ENCODE data around the gene RPL31.
A peak's percentile ranks its signal among the peaks of the same experiment; 100 is the strongest.
"Not testable (repeated sequence)": the region's sequence is repeated elsewhere in the genome, so short reads cannot be mapped to it uniquely, and the experiment has no call there.

Gene RPL31

DNA sequence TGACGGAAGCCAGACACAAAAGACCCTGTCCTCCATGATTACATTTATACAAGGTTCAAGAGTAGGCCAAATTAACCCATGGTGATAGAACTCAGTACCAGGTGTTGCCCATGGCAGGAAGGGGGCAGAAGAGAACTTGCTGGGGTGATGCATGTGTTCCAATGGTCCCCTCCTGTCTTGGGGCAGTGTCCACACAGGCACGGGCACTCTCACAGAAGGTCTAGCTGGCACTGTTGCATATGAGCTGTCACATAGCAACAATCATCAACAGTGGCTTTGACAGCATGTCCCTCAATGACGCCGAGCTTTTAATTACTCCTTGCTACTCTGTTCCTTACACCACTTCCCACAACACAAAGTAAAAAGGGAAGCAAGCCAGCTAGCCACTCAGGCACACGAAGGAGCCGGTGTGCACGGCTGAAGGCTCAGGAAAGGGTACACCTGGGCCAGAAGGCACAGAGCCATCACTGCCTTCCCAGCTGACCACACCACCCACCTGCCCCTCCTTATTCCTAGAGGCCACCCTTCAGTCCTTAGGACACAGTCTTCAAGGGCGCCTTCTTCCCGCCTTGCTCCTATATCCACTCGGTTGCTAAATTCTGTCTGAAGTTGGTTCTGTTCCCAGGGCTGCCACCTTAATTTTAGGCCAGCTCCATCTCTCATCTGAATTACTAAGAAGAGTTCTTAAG lies 28.9 kb downstream of the RPL31 start:
- no peak for DNase-seq

DNA sequence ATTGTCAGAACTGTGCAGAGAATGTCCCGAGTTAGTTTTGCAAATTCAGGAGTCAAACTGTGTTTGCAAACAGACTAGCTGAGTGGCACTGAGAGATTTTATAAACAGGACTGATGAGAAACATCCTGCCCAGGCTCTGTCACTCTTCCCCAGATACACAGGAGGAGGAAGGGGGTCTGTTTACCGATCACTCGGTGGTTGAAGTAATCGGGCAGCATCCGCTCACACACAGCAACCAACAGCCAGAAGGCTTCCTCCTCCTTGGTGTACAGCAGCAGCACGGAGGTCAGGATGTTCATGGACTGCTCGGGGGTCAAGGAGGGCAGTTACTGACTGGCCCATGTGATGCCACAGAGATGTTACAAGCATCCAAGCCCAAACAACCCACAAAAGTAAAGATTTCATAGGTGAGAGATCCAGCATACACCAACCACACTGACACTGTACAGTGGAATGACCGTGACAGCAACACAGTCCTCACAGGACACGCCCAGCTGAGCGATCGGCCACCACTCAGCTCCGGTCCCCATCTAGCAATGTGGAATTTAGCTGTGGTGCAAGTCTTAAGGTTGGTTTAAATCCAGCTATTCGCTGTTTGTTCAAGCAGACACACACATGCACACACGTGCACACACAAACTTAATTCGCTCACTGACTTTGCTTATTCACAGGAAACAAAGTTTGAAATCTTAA lies 30.1 kb downstream of the RPL31 start:
- DNase-seq = no peak

DNA sequence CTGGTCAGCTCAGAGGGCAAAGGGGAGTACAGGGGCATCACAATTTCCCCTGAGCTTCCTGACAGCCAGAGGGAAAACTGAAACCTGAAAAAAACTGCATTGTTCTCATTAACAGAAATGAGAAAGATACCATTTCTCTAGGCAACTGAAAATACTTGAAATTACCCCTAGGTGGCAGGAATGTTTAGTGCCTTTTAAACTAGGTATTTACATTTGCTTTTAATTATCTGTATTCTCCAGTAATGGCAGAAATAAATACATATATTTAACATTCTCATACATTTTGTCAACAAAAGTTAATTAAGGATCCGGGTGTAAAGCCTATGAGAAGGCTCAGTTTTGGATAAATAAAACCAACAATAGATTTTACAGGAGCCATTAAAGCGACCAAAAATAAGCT lies 34.5 kb downstream of the RPL31 start:
- DNase-seq = peak; percentile 16

DNA sequence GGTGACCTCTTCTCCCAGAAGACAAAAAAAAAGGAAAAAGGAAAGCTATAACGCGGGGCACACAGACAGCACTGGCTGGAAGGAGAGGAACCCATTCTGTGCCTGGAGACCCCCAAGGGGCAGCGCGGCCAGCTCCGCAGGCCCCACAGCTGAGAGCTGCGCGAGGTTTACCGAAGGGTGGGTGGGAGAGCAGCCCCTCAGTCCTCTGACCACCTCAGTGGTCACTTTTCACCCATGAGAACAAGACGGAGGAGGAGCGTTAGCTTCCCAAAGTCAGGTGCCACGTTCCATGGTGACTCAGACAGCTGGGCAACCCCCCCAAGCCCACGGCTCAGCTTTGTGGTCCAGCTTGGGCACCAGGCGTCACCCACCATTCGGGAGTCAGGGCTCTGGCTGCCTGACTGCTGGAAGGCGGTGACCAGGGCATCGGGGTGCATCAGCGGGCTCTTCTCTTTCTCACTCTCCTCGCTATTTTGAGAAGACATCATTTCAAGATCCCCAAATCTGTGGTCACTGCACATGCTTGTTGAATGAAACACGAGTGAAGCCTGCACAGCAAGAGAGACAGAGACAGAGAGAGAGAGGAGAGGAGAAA lies 35.2 kb downstream of the RPL31 start:
- DNase-seq = no peak

DNA sequence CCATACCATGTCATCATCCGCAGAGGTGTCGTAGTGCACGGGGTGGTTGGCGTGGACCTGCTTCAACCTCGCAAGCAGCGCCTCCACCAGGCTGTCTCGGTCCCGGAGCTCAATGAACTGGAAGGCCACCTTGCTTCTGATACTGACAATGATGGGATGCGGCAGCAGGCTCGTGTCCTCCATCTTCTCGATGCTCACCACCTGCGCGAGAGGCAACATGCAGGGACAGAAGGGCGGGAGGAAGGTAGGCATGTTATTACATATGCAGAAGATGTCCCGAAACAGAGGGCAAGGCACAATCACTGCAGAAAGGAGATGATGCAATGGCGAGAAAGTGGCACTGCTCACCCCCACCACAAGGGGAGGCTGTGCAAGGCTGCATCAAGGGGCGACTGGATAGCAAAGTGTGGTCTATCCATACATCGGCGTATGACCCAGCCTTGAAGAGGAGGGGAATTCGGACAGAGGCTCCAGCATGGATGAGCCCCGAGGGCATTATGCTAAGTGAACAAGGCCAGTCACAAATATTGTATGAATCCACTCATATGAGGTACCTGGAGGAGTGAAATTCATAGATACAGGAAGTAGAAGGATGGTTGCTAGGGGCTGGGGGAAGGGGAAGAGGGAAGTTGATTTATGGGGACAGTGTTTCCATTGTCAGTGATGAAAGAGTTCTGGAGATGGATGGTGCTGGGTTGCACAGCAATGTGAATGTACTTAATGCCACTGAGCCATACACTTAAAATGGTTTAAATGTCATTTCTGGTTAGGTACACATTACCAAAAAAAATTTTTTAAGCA lies 36.6 kb downstream of the RPL31 start:
- DNase-seq = peak; percentile 6

DNA sequence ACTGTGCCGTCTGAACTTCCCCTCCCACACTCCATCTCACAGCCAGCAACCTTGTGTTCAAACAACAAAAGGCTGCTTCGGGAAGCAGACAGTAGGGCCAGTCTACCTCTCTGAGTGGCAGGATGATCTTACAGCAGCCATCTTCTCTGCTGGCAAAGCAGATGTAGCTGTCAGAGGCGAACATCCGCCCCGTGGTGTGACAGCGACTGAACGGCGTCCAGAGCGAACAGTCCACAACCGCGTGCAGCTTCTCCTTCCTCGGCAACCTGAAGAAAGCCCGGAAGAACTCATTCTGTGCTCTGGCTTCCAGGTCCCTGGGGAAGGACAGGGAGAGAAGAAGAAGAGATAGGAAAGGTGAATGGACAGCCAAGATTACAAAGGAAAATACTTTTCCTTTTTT lies 38.0 kb downstream of the RPL31 start:
- DNase-seq = no peak

DNA sequence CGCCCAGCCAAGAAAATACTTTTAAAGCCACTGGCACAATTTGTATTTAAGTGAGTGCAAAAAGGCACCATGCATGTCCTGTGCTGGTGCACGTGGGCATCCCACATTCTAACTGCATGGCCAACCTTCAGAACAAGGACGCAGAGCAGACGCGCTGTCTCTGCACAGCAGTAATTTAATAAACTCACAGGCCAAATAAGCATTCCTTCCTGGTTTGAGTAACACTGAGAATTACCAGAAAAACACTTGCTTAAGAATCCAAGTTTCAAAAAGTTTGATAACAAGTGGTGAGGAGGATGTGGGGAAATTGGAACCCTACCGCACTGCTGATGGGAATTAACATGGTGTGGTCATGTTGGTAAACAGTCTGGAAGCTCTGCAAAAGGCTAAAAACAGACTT lies 38.7 kb downstream of the RPL31 start:
- no peak for DNase-seq

DNA sequence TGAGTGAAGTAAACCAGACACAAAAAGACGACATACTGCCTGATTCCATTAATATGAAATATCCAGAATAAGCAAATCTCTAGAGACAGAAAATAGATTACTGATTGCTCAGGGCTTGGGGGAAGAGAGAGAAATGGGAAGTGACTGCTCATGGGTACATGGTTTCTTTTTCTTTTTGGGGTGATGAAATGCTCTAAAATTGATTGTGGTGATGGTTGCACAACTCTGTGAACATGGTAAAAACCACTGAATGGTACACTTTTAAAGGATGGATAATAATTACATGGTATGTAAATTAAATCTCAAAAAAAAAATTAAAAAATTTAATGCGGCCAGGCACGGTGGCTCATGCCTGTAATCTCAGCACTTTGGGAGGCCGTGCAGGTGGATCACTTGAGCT lies 39.3 kb downstream of the RPL31 start:
- no peak for DNase-seq

DNA sequence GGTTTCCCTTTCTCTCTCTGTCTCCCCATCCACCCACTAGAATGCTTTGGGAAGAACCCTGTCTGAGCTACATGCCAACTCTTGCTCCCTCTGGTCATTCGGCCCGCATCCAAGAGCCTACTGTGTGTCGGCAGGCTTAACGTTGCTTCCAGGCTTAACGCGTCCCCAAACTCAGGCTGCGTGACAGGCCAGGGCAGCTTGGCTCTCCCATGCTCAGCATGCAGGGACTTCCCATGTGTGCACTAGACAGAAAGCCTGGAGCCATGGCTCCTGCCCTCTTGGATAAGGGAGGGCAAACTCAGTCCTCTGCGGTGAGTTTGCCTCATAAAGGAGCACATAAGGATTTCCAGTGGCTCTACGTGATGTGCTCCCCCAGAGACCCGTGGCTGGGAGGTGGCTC lies 43.2 kb downstream of the RPL31 start:
- DNase-seq = no peak

DNA sequence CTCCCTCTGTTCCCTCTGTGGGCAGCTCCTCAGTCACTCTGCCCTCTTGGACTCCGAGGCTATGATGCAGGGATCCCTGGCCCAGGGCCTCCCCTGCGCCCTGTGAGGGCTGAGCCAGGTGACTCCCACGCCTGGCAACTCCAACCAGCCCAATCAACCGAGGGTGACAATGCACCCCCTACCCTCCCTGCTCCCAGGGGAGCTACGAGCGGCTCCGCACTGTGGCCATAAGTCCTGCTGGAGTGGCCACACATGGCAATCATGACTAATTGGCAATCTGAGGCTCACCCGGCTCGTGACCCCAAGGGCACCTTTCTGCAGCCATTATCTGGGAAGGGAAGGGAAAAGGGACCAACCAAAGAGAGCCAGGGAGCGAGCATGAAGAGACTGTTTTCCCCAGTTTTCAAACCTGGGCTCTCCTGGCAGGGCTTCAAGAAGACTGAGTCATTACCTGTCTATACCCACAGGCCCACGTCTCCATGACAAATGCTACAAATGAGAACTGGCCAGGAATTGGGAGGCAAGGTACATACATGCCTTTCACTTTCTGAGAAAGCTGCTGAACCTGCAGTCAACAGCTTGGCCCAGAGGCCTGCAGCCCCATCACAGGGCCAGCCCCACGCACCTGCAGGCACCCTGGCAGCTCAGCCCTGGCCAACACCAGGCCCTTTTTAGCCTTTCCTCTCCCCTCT lies 45.1 kb downstream of the RPL31 start:
- no peak for DNase-seq

DNA sequence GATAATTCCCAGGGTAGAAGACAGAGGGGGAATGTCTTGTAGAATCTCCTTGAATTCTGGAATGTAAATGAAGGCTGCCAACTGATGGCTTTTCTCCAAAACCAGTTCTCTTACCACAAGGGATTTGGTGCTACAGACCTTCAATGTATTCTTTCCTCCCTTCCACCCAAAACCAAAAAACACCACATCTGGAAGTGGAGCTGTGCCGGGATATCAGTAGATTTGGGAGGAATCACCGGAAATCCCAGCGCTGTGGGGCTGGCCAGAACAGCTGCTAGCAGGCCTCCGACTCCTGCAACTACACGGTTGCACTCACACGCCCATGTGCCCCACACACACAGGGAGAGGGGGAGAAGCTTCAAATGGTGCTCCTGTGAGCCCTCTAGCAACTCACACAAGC lies 45.7 kb downstream of the RPL31 start:
- no peak for DNase-seq

DNA sequence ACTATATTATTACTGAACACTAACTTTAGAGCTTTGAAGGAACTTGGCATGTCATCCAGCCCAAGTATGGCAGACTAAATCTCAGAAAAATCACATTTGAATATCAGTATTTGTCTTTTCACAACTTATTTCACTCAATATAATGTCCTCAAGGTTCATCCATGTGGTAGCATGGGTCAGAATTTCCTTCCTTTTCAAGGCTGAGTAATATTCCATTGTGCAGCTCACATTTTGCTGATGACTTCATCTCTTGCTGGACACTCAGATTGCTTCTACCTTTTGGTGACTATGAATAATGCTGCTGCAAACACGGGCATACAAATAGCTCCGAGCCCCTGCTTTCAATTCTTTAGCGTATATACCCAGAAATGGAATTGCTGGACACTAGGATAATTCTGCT lies 46.7 kb downstream of the RPL31 start:
- DNase-seq = no peak

DNA sequence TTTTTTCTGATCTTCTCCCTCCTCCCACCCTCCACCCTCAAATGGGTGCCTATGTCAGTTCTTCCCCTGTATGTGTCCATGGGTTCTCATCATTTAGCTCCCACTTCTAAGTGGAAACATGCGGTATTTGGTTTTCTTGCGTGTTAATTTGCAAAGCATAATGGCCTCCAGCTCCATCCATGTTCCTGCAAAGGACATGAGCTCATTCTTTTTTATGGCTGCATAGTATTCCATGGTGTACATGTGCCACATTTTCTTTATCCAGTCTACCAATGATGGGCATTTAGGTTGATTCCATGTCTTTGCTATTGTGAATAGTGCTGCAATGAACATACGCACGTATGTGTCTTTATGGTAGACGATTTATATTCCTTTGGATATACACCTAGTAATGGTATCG lies 48.8 kb downstream of the RPL31 start:
- DNase-seq = not testable (repeated sequence)

DNA sequence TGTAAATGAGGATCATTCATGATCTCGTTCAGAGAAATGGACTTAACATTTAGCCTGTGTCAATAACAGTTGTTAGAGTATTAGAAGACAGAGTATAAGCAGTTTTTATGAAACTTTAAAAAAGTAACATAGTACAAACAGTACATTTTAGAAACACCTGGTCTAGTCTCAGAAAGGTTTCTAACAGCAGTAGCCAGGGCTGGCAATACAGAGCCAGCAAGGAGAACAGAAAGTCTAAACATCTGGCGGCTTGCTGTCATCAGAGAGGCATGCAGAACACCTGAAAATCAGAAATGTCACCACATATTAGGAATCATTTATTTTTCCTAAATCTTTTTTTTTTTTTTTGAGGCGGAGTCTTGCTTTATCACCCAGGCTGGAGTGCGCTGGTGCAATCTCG lies 50.1 kb downstream of the RPL31 start:
- no peak for DNase-seq

DNA sequence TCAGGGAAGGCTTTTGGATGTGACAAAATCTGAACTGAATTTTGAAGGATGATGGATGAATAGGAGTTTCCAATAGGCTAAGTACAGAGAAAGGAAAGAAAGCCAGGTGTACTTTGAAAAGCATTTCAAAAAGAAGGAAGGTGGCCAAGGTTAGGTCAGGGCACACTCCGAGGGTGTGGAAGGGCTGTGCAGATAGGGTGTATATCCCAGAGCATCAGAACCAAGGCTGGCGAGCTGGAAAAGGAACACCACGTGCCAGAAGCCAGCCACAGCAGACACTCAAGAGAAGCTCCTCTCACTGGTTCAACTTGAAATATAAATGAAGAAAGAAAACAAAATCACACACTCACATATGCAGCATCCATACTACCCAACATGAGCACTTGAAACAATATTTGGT lies 51.0 kb downstream of the RPL31 start:
- no peak for DNase-seq

Data from NCI-H146 (cell line).